SU-DHL-6 (cell line): ENCODE measurements around the gene PTPRG.

Experiments
- CTCF ChIP-seq: fragments of 200-600 bp; sonication (generic); IDR thresholded peaks from one replicate; pipeline ENCODE4 v1.5.1; 2017; ENCODE audit warnings: antibody characterized with exemption, mild to moderate bottlenecking, low read length, moderate library complexity; ENCODE audit not compliant: insufficient read depth, poor library complexity, severe bottlenecking
- EZH2phosphoT487 ChIP-seq: fragments of 200-600 bp; sonication (generic), shearing (Covaris generic); conservative IDR thresholded peaks from 2 replicates; pipeline ENCODE4 v1.6.1; 2018; ENCODE audit warnings: mild to moderate bottlenecking, antibody characterized with exemption, low read length, moderate library complexity, mixed read lengths

GRCh38 chr3:62259924-62260323, 698.6 kb downstream of the PTPRG start:
- TF ChIP-seq CTCF (no peak), EZH2phosphoT487 (no peak)
